ENCODE results near the gene CRAMP1. TPM values are rescaled to one million over a fixed set of nuclear protein-coding genes. Genes with fewer than 3 reads are reported as not detected.

The CRAMP1 gene
- total RNA-seq, 2 donors from 2014 or later: 29.2 to 40.0 TPM

GRCh38 chr16:1564325-1564724, 47.8 kb upstream of the CRAMP1 start:
- Mint-ChIP-seq H3K4me1 (no peaks in the 10 kb centered on the region), H3K27ac (no peak overlapping the region)
- WGBS, 2 experiments (ENCODE audit: insufficient coverage in 1 of 2, insufficient read length in 1 of 2): 86 to 93% methylated on average over 6 to 9 of the region's 9 CpGs

GRCh38 chr16:1565083-1565805, 46.9 kb upstream of the CRAMP1 start:
- Mint-ChIP-seq H3K4me3 (no peak overlapping the region), H3K36me3 (ENCODE audit: low read depth) (peaks cover 33% of the 10 kb centered on the region), H3K9me3 (no peaks in the 10 kb centered on the region), H3K4me1 (no peaks in the 10 kb centered on the region), H3K27me3 (ENCODE audit: insufficient read depth) (no peaks in the 10 kb centered on the region), H3K27ac (no peak overlapping the region)
- no peak for DNase-seq
- H3K4me1 ChIP-seq (ENCODE audit: control insufficient read depth, insufficient read depth, low read length): no peaks in the 10 kb centered on the region
- 93 to 94% methylated on average over 11 to 16 of the region's 16 CpGs for WGBS, 2 experiments (ENCODE audit: insufficient coverage in 1 of 2, insufficient read length in 1 of 2)
- TF ChIP-seq CTCF (conservative IDR thresholded peaks at IDR 0.05): no peak
- H3K4me3 ChIP-seq (ENCODE audit: low read length): no peak overlapping the region
- no peaks in the 10 kb centered on the region for H3K9me3 ChIP-seq (ENCODE audit: control insufficient read depth, low read length)
- no peaks in the 10 kb centered on the region for H3K27me3 ChIP-seq (ENCODE audit: control insufficient read depth, insufficient read depth, low read length, poor library complexity, severe bottlenecking)
- no peak overlapping the region for H3K9ac ChIP-seq (ENCODE audit: extremely low read depth, low read length, poor library complexity, severe bottlenecking)
- H3K27ac ChIP-seq (ENCODE audit: low read depth, low read length): no peak overlapping the region
- H3K36me3 ChIP-seq (ENCODE audit: control insufficient read depth, insufficient read depth, low read length): peaks cover 16% of the 10 kb centered on the region

More at GRCh38 chr16:1564325-1564724, 47.8 kb upstream of the CRAMP1 start:
- TF ChIP-seq CTCF (conservative IDR thresholded peaks at IDR 0.05): no peak
- Histone ChIP-seq H3K4me1 (ENCODE audit: control insufficient read depth, insufficient read depth, low read length) (no peaks in the 10 kb centered on the region), H3K4me3 (ENCODE audit: low read length) (no peak overlapping the region), H3K36me3 (ENCODE audit: control insufficient read depth, insufficient read depth, low read length) (peaks cover 17% of the 10 kb centered on the region), H3K27ac (ENCODE audit: low read depth, low read length) (no peak overlapping the region), H3K9me3 (ENCODE audit: control insufficient read depth, low read length) (no peaks in the 10 kb centered on the region), H3K27me3 (ENCODE audit: control insufficient read depth, insufficient read depth, low read length, poor library complexity, severe bottlenecking) (no peaks in the 10 kb centered on the region), H3K9ac (ENCODE audit: extremely low read depth, low read length, poor library complexity, severe bottlenecking) (no peak overlapping the region)
- no peaks in the 10 kb centered on the region for H3K27me3 Mint-ChIP-seq (ENCODE audit: insufficient read depth)
- no peaks in the 10 kb centered on the region for H3K9me3 Mint-ChIP-seq
- peaks cover 35% of the 10 kb centered on the region for H3K36me3 Mint-ChIP-seq (ENCODE audit: low read depth)
- no peak for DNase-seq
- H3K4me3 Mint-ChIP-seq: no peak overlapping the region

- H3K36me3 Mint-ChIP-seq (ENCODE audit: low read depth): peaks cover 22% of the 10 kb centered on the region
- H3K27me3 Mint-ChIP-seq (ENCODE audit: insufficient read depth): no peaks in the 10 kb centered on the region
- H3K4me1 Mint-ChIP-seq: no peaks in the 10 kb centered on the region
- no peak for DNase-seq
- H3K4me3 Mint-ChIP-seq: no peak overlapping the region
- no peaks in the 10 kb centered on the region for H3K9me3 Mint-ChIP-seq
- no peak overlapping the region for H3K27ac Mint-ChIP-seq
- Histone ChIP-seq H3K9ac (ENCODE audit: extremely low read depth, low read length, poor library complexity, severe bottlenecking) (no peak overlapping the region), H3K4me3 (ENCODE audit: low read length) (no peak overlapping the region), H3K27me3 (ENCODE audit: control insufficient read depth, insufficient read depth, low read length, poor library complexity, severe bottlenecking) (no peaks in the 10 kb centered on the region), H3K4me1 (ENCODE audit: control insufficient read depth, insufficient read depth, low read length) (no peaks in the 10 kb centered on the region), H3K36me3 (ENCODE audit: control insufficient read depth, insufficient read depth, low read length) (no peaks in the 10 kb centered on the region), H3K27ac (ENCODE audit: low read depth, low read length) (no peak overlapping the region), H3K9me3 (ENCODE audit: control insufficient read depth, low read length) (no peaks in the 10 kb centered on the region)
- WGBS, 2 experiments (ENCODE audit: insufficient coverage in 1 of 2, insufficient read length in 1 of 2): 89 to 93% methylated on average over 6 to 13 of the region's 13 CpGs
- no peak for TF ChIP-seq CTCF (conservative IDR thresholded peaks at IDR 0.05)
Observed at GRCh38 chr16:1567988-1568387, 44.2 kb upstream of the CRAMP1 start.
